ENCODE results near the gene MAP2. TPM values are rescaled to one million over a fixed set of nuclear protein-coding genes. Genes with fewer than 3 reads are reported as not detected.

Gene MAP2
- total RNA-seq, 4 donors from 2014 or later: 73.8 to 211 (median 122) TPM

DNA sequence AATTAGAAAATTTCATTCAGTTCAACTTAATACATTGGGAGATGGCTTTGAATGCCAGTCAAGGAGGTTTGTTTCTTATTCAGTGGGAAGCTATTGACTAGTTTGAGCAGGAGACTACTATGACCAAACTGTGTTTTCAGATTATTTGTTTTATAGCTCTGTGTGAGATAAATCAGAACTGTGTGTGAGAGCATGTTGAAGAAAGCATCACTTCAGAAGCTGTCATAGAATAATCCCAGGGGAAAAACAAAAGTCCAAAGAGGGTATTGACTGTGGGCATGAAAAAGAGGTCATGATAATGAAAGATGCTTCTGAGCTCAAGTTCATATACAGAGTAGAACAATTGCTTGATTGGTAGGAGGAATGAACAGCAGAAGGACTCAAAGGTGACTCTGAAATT lies 160.6 kb downstream of the MAP2 start:
- Histone ChIP-seq H3K4me1 (no peaks in the 10 kb centered on the region), H3K27me3 (no peaks in the 10 kb centered on the region), H3K4me3 (replicated peaks in 1 of 3) (no peak overlapping the region), H3K27ac (no peak overlapping the region), H3K9me3 (no peaks in the 10 kb centered on the region), H3K36me3 (no peaks in the 10 kb centered on the region)
- intact Hi-C loops (cut with DNase I): no loop called here
- no peak for DNase-seq
- TF ChIP-seq POLR2A (IDR thresholded peaks at IDR 0.05): no peak
- TF ChIP-seq, protein P1, sequence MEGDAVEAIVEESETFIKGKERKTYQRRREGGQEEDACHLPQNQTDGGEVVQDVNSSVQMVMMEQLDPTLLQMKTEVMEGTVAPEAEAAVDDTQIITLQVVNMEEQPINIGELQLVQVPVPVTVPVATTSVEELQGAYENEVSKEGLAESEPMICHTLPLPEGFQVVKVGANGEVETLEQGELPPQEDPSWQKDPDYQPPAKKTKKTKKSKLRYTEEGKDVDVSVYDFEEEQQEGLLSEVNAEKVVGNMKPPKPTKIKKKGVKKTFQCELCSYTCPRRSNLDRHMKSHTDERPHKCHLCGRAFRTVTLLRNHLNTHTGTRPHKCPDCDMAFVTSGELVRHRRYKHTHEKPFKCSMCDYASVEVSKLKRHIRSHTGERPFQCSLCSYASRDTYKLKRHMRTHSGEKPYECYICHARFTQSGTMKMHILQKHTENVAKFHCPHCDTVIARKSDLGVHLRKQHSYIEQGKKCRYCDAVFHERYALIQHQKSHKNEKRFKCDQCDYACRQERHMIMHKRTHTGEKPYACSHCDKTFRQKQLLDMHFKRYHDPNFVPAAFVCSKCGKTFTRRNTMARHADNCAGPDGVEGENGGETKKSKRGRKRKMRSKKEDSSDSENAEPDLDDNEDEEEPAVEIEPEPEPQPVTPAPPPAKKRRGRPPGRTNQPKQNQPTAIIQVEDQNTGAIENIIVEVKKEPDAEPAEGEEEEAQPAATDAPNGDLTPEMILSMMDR (IDR thresholded peaks at IDR 0.05): no peak

DNA sequence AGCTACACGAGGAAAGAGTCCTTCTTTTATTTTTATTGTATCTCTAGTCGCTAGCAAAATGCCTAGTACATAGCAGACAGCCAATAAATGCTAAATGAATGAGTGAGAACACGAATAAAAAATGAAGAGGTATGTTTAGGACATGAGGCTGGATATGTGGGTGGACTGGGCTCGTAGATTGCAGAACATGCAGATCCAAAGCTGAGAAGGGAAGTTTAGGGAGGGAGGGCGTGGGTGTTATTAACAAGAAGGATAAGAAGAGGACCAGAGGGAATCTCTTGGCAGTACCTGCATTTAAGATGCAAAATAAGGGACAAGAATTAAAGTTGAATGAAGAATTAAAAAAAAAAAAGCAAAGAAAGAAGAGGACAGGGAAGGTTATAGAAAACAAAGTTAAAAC lies 161.1 kb downstream of the MAP2 start:
- 76 to 82% methylated on average over 5 of the region's 5 CpGs for WGBS, 2 donors

DNA sequence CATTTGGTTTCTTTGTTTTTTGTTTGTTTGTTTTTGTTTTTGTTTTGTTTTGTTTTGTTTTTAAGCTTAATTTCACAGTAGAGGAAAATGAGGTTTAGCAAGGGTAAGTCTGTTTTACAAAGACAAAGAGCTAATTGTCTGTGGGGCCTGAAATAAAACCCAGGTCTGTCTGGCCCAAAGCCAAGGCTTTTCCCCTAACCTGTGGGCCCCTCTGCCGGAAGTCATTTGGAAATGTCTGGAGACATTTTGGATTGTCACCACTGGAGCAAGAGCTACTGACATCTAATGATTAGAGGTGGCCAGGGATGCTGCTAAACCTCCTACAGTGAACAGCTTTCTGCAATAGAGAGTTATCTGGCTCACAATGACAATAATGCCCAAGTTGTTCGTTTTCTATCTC lies 167.2 kb downstream of the MAP2 start:
- no peak overlapping the region for H3K4me3 ChIP-seq (replicated peaks in 1 of 3)
- no peaks in the 10 kb centered on the region for H3K9me3 ChIP-seq
- WGBS, 2 donors: 61 to 66% methylated on average over 2 of the region's 2 CpGs
- intact Hi-C loops (cut with DNase I): no loop called here
- no peak for DNase-seq
- no peaks in the 10 kb centered on the region for H3K4me1 ChIP-seq
- no peak overlapping the region for H3K27ac ChIP-seq
- no peak for TF ChIP-seq POLR2A (IDR thresholded peaks at IDR 0.05)
- TF ChIP-seq, protein P1 (IDR thresholded peaks at IDR 0.05): no peak
- no peaks in the 10 kb centered on the region for H3K27me3 ChIP-seq
- no peaks in the 10 kb centered on the region for H3K36me3 ChIP-seq

More for the DNA sequence above, 161.1 kb downstream of the MAP2 start:
- DNase-seq: no peak
- Histone ChIP-seq H3K27me3 (no peaks in the 10 kb centered on the region), H3K4me3 (replicated peaks in 1 of 3) (no peak overlapping the region), H3K36me3 (no peaks in the 10 kb centered on the region), H3K9me3 (no peaks in the 10 kb centered on the region), H3K4me1 (no peaks in the 10 kb centered on the region), H3K27ac (no peak overlapping the region)
- intact Hi-C loops (cut with DNase I): no loop called here
- TF ChIP-seq, protein P1 (IDR thresholded peaks at IDR 0.05): no peak
- TF ChIP-seq POLR2A (IDR thresholded peaks at IDR 0.05): no peak

DNA sequence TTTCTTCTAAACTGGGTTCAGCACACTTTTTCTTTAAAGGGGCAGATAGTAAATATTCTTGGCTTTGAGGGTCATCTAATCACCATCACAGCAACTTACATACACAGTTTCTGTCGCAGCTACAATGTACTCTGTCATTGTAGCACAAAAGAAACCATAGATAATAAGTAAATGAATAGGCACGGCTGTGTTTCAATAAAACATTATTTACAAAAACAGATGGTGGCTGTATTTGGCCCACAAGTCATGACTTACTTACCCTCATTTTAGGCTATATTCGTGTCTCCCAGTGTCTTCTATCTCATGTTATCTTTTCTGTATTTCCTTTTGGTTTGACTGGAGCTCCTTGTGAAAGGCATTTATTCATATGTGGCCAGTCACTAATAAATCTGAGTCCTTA lies 168.3 kb downstream of the MAP2 start:
- Histone ChIP-seq H3K36me3 (no peaks in the 10 kb centered on the region), H3K27ac (no peak overlapping the region), H3K27me3 (no peaks in the 10 kb centered on the region), H3K4me3 (replicated peaks in 1 of 3) (no peak overlapping the region), H3K9me3 (no peaks in the 10 kb centered on the region), H3K4me1 (no peaks in the 10 kb centered on the region)
- WGBS, 2 donors: 76 to 80% methylated on average over 3 of the region's 3 CpGs
- intact Hi-C loops (cut with DNase I): no loop called here
- DNase-seq: no peak
- no peak for TF ChIP-seq POLR2A (IDR thresholded peaks at IDR 0.05)
- TF ChIP-seq, protein P1 (IDR thresholded peaks at IDR 0.05): no peak

DNA sequence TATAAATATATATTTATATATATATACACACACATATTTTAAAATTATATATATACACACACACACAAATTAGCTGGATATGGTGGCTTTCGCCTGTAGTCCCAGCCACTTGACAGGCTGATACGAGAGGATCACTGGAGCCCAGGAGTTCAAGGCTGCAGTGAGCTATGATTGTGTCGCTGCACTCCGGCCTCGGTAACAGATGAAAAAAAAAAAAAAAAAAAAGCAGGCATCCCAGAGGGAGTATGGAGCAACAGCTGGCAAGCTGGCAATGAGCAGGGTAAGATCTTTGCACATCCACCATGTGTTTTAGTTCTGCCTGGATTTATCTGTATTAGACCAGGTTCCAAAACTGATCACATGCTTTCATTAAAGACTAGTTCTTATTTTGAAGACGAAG lies 170.1 kb downstream of the MAP2 start:
- Histone ChIP-seq H3K4me1 (no peaks in the 10 kb centered on the region), H3K27me3 (no peaks in the 10 kb centered on the region), H3K9me3 (no peaks in the 10 kb centered on the region), H3K4me3 (replicated peaks in 1 of 3) (no peak overlapping the region), H3K36me3 (no peaks in the 10 kb centered on the region), H3K27ac (no peak overlapping the region)
- WGBS, 2 donors: 94 to 96% methylated on average over 6 of the region's 6 CpGs
- no peak for DNase-seq
- intact Hi-C loops (cut with DNase I): no loop called here
- TF ChIP-seq POLR2A (IDR thresholded peaks at IDR 0.05): no peak
- TF ChIP-seq, protein P1 (IDR thresholded peaks at IDR 0.05): no peak
